NCI-H1436 (cell line): ENCODE measurements around the gene NEMP1.
"Not testable (repeated sequence)": the region's sequence is repeated elsewhere in the genome, so short reads cannot be mapped to it uniquely, and the experiment has no call there.

Experiments used
- DNase-seq: peaks from one replicate; lab custom pipeline; 2025; lab: John Stamatoyannopoulos, UW

NEMP1 gene

GRCh38 chr12:57078519-57079404 is at the start of gene NEMP1:
NEMP1 (minus strand) TSS chr12:57078791; CDS start chr12:57078745, 46 bp downstream.
- peak; percentile 100 for DNase-seq

- peak; percentile 75 for DNase-seq
Measured at GRCh38 chr12:57127726-57128518, 49.3 kb upstream of the NEMP1 start, which contains the start of gene LRP1. LRP1 (plus strand) TSS chr12:57128483; CDS start chr12:57128965, 482 bp downstream.

- DNase-seq, result no peak
Measured at GRCh38 chr12:57127101-57127725, 48.6 kb upstream of the NEMP1 start.

- DNase-seq, result no peak
Measured at GRCh38 chr12:57126561-57126960, 48.0 kb upstream of the NEMP1 start.

- no peak for DNase-seq
Measured at GRCh38 chr12:57126061-57126460, 47.5 kb upstream of the NEMP1 start.

GRCh38 chr12:57124261-57124877 is 45.8 kb upstream of the NEMP1 start:
- DNase-seq, result peak; percentile 62

GRCh38 chr12:57123813-57124212 is 45.2 kb upstream of the NEMP1 start:
- DNase-seq, result no peak

GRCh38 chr12:57120718-57121117 is 42.1 kb upstream of the NEMP1 start:
- not testable (repeated sequence) for DNase-seq

GRCh38 chr12:57119294-57120085 is 40.9 kb upstream of the NEMP1 start:
- no peak for DNase-seq

GRCh38 chr12:57118711-57119271 is 40.2 kb upstream of the NEMP1 start:
- no peak for DNase-seq

GRCh38 chr12:57116580-57117281 is 38.1 kb upstream of the NEMP1 start:
- DNase-seq, result no peak

GRCh38 chr12:57112492-57113294 is 34.1 kb upstream of the NEMP1 start:
- DNase-seq, result no peak

GRCh38 chr12:57111031-57111734 is 32.6 kb upstream of the NEMP1 start, which contains the start of gene STAT6:
STAT6 (minus strand) TSS chr12:57111362; CDS start chr12:57108278, 3,084 bp downstream.
- DNase-seq, result peak; percentile 47

- DNase-seq, result peak; percentile 17
Measured at GRCh38 chr12:57110104-57111030, 31.8 kb upstream of the NEMP1 start.

- DNase-seq, result no peak
Measured at GRCh38 chr12:57109207-57110103, 30.9 kb upstream of the NEMP1 start.

- no peak for DNase-seq
Measured at GRCh38 chr12:57107456-57108155, 29.0 kb upstream of the NEMP1 start.
